GM23338 (cell line): ENCODE data around the gene FAM111A. TPM values are rescaled to one million over a fixed set of nuclear protein-coding genes. Genes with fewer than 3 reads are reported as not detected.

Source experiments
- ATAC-seq: fragments of 200-7000 bp; cut with Tn5 transposase; 3 replicates; pipeline ENCODE4 v1.9.1; 2020
- DNase-seq: peaks from one replicate; pipeline ENCODE4 v3.0.0-alpha.2; 2015; ENCODE audit warnings: low spot score
- H2AFZ ChIP-seq: fragments of 200-600 bp; sonication (generic); 2 replicates; pipeline ENCODE4 v1.8.0; 2016; ENCODE audit warnings: antibody characterized with exemption, mild to moderate bottlenecking, moderate library complexity
- H3F3A ChIP-seq: fragments of 200-600 bp; sonication (generic); replicated peaks from 2 replicates; pipeline ENCODE4 v1.8.0; 2017; ENCODE audit warnings: antibody characterized with exemption, mixed run types, low read depth
- H3K27ac ChIP-seq: fragments of 200-600 bp; sonication (generic); 2 replicates; pipeline ENCODE4 v1.6.1; 2016; ENCODE audit warnings: low read depth
- H3K27me3 ChIP-seq: fragments of 200-600 bp; sonication (generic); 2 replicates; pipeline ENCODE4 v1.8.0; 2016; ENCODE audit warnings: mild to moderate bottlenecking, mixed run types, moderate library complexity; ENCODE audit not compliant: insufficient read depth
- H3K36me3 ChIP-seq: fragments of 200-600 bp; sonication (generic); 2 replicates; pipeline ENCODE4 v1.8.0; 2016; ENCODE audit warnings: mild to moderate bottlenecking; ENCODE audit not compliant: insufficient read depth
- H3K4me1 ChIP-seq: fragments of 200-600 bp; sonication (generic); 2 replicates; pipeline ENCODE4 v1.8.0; 2016; ENCODE audit warnings: mild to moderate bottlenecking, moderate library complexity; ENCODE audit not compliant: insufficient read depth
- H3K4me2 ChIP-seq: fragments of 200-600 bp; sonication (generic); 2 replicates; pipeline ENCODE4 v1.7.1; 2017; ENCODE audit warnings: mixed run types
- H3K4me3 ChIP-seq: fragments of 200-600 bp; sonication (generic); 2 replicates; pipeline ENCODE4 v1.6.1; 2016; ENCODE audit warnings: mixed run types
- H3K79me2 ChIP-seq: fragments of 200-600 bp; sonication (generic); replicated peaks from 2 replicates; pipeline ENCODE4 v1.8.0; 2017; ENCODE audit warnings: mild to moderate bottlenecking; ENCODE audit not compliant: insufficient read depth
- H3K9me2 ChIP-seq: fragments of 200-600 bp; sonication (generic); 2 replicates; pipeline ENCODE4 v1.8.0; 2017; ENCODE audit not compliant: insufficient read depth
- H4K20me1 ChIP-seq: fragments of 200-600 bp; sonication (generic); replicated peaks from 2 replicates; pipeline ENCODE4 v1.8.0; 2017; ENCODE audit warnings: mild to moderate bottlenecking; ENCODE audit not compliant: insufficient read depth
- H3K27ac Mint-ChIP-seq: 2 replicates; pipeline ENCODE4 v1.8.0; 2020; ENCODE audit warnings: inconsistent platforms, mild to moderate bottlenecking, moderate library complexity, mixed read lengths
- H3K27me3 Mint-ChIP-seq: 3 replicates; pipeline ENCODE4 v1.8.0; 2022; ENCODE audit warnings: low read depth, mild to moderate bottlenecking, moderate library complexity, mixed read lengths, inconsistent platforms; ENCODE audit not compliant: insufficient read depth, poor library complexity
- H3K36me3 Mint-ChIP-seq: 3 replicates; pipeline ENCODE4 v1.8.0; 2021; ENCODE audit warnings: low read depth, mild to moderate bottlenecking, inconsistent platforms, moderate library complexity, mixed read lengths
- H3K4me1 Mint-ChIP-seq: 3 replicates; pipeline ENCODE4 v1.8.0; 2020; ENCODE audit warnings: mild to moderate bottlenecking, inconsistent platforms, mixed read lengths
- H3K4me3 Mint-ChIP-seq: 3 replicates; pipeline ENCODE4 v1.8.0; 2021; ENCODE audit warnings: moderate library complexity, mild to moderate bottlenecking, inconsistent platforms, mixed read lengths
- H3K9me3 Mint-ChIP-seq: 3 replicates; pipeline ENCODE4 v1.8.0; 2020; ENCODE audit warnings: moderate library complexity, mild to moderate bottlenecking, inconsistent platforms, mixed read lengths
- CREB1 ChIP-seq: fragments of 250-450 bp; sonication (Bioruptor Pico); IDR thresholded peaks from 2 replicates; pipeline ENCODE4 v1.5.0; 2020; ENCODE audit warnings: low read depth, mild to moderate bottlenecking, moderate library complexity
- CTCF ChIP-seq, 2 experiments: fragments of 200-600 bp in 1 of 2; sonication (generic) in 1 of 2; conservative IDR thresholded peaks; 2 replicates each; pipeline versions ENCODE4 v1.5.1 to v1.6.1; 2016 to 2017; ENCODE audit warnings: antibody characterized with exemption in 2 of 2, low read depth in 2 of 2, mild to moderate bottlenecking in 2 of 2, moderate library complexity in 1 of 2
- EZH2 ChIP-seq: fragments of 200-600 bp; sonication (generic); IDR thresholded peaks from one replicate; pipeline ENCODE4 v1.8.0; 2017; ENCODE audit warnings: antibody characterized with exemption, mild to moderate bottlenecking, low read depth; ENCODE audit not compliant: unreplicated experiment
- EZH2phosphoT487 ChIP-seq: fragments of 200-600 bp; sonication (generic); IDR thresholded peaks from one replicate; pipeline ENCODE4 v1.8.1; 2018; ENCODE audit warnings: antibody characterized with exemption; ENCODE audit not compliant: unreplicated experiment
- JUNB ChIP-seq: IDR thresholded peaks from one replicate; pipeline ENCODE4 v1.6.1; 2016; ENCODE audit warnings: antibody characterized with exemption; ENCODE audit not compliant: unreplicated experiment
- NANOG ChIP-seq: IDR thresholded peaks from 2 replicates; pipeline ENCODE4 v1.6.1; 2016; ENCODE audit warnings: antibody characterized with exemption, borderline replicate concordance
- POLR2AphosphoS5 ChIP-seq: IDR thresholded peaks from 2 replicates; pipeline ENCODE4 v1.6.1; 2016; ENCODE audit warnings: antibody characterized with exemption, low read depth
- REST ChIP-seq: IDR thresholded peaks from one replicate; pipeline ENCODE4 v1.6.1; 2018; ENCODE audit warnings: antibody characterized with exemption; ENCODE audit not compliant: unreplicated experiment
- STAT1 ChIP-seq: IDR thresholded peaks from one replicate; pipeline ENCODE4 v1.6.1; 2016; ENCODE audit warnings: antibody characterized with exemption; ENCODE audit not compliant: unreplicated experiment
- ZNF114 ChIP-seq: fragments of 250-450 bp; sonication (Bioruptor Pico); IDR thresholded peaks from 2 replicates; pipeline ENCODE4 v1.5.0; 2020; ENCODE audit warnings: mild to moderate bottlenecking, moderate library complexity
- ZNF331 ChIP-seq: fragments of 250-450 bp; sonication (Bioruptor Pico); IDR thresholded peaks from 2 replicates; pipeline ENCODE4 v1.5.0; 2020; ENCODE audit warnings: low read depth, mild to moderate bottlenecking, moderate library complexity
- ZNF462 ChIP-seq: fragments of 250-450 bp; sonication (Bioruptor Pico); IDR thresholded peaks from 2 replicates; pipeline ENCODE4 v1.5.0; 2020; ENCODE audit warnings: mild to moderate bottlenecking, moderate library complexity
- polyA plus RNA-seq: library from polyadenylated mRNA; unstranded; fragments of >200 nt; fragmentation: Nextera tagmentation; extraction: Ambion mirVana; gene quantifications from 2 replicates; pipeline ENCODE4 v1.2.1, GENCODE V29; 2016
- total RNA-seq: library from RNA; depleted of rRNA; stranded (reverse); fragments of >200 nt; shearing (Covaris generic); gene quantifications from 2 replicates; pipeline ENCODE4 v1.2.3, GENCODE V29; 2014

FAM111A gene
- total and polyA plus RNA-seq, 2 experiments from 2014 or later: 23.0 to 38.1 TPM

- TF ChIP-seq REST: no peak
Observed at GRCh38 chr11:59183771-59184170, 41.1 kb downstream of the FAM111A start (continued).

GRCh38 chr11:59184691-59185339, 42.2 kb downstream of the FAM111A start:
- H3K36me3 Mint-ChIP-seq: peaks cover 59% of the 10 kb centered on the region
- Histone ChIP-seq H3K4me3 (no peak overlapping the region), H3K27me3 (no peaks in the 10 kb centered on the region)
- TF ChIP-seq POLR2AphosphoS5 (no peak), EZH2 (no peak), JUNB (no peak), CREB1 (no peak), ZNF462 (CRISPR knock-in tag) (no peak), STAT1 (no peak), ZNF331 (no peak), NANOG (no peak), EZH2phosphoT487 (no peak), ZNF114 (CRISPR knock-in tag) (no peak), CTCF (conservative IDR thresholded peaks at IDR 0.05; ENCODE audit: low read depth in 2 of 2) (no peak)

More at GRCh38 chr11:59184691-59185339, 42.2 kb downstream of the FAM111A start:
- Histone ChIP-seq H3K79me2 (peaks cover 11% of the 10 kb centered on the region), H3K4me2 (no peak overlapping the region), H3K9me2 (0 out of 2 replicates have a peak, but pooled peaks cover 5% of the 10 kb centered on the region), H3K4me1 (no peaks in the 10 kb centered on the region), H2AFZ (no peak overlapping the region), H3K36me3 (peaks cover 4% of the 10 kb centered on the region), H3K27ac (no peak overlapping the region), H3F3A (no peaks in the 10 kb centered on the region), H4K20me1 (no peaks in the 10 kb centered on the region; the same call in none of the 2 replicates)
- Mint-ChIP-seq H3K27ac (peak overlapping the region; percentile 15; the same call in 1 of the 2 replicates), H3K4me3 (no peak overlapping the region; the same call in 2 of the 3 replicates), H3K27me3 (peaks cover 2% of the 10 kb centered on the region), H3K9me3 (peaks cover 10% of the 10 kb centered on the region), H3K4me1 (peaks cover 14% of the 10 kb centered on the region)
- no peak for ATAC-seq
- DNase-seq: no peak
